ENCODE measurements around the gene WASHC3. TPM values are rescaled to one million over a fixed set of nuclear protein-coding genes. Genes with fewer than 3 reads are reported as not detected.

Gene WASHC3
- total and polyA plus RNA-seq, 2 donors (not counting 3 experiments of a cell fraction or from before 2014, with no cell fraction given): 27.8 to 28.8 TPM

DNA sequence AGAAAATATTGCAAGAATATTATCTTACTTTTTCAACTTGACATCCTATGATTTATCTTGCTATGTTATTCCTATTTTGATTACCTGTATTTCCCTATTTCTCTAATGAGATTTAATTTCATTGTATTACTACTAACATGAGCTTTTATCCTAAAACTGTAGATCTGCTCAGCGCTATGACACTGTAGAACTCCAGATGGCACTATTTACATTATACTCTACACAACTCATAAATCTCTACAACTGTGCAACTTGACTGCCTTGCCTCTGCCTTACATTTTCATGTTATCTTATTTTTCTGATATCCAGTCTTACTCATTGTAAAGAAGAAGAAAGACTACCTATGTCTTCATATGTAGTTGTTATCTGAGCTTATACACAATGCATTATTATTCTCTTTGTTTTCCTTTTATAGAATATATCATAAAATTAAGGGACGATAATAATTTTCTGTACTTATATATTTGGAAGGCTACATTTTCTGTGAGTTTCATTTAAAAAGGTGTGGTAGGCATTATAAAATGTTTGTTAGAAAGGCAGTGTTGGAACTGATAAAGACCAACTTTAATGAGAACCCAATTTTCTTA is 34.0 kb upstream of the WASHC3 start:
- Histone ChIP-seq H3K9me1 (replicated peaks; ENCODE audit: control insufficient read depth, extremely low read depth, insufficient read depth, low read length) (no peaks in the 10 kb centered on the region), H3K9ac (replicated peaks; ENCODE audit: extremely low read depth, insufficient read depth, low read length) (no peak overlapping the region), H3K4me1 (ENCODE audit: control insufficient read depth, extremely low read depth, insufficient read depth, low read length) (no peaks in the 10 kb centered on the region), H3K27ac (ENCODE audit: insufficient read depth, low read depth, low read length) (no peak overlapping the region), H3K79me2 (ENCODE audit: control insufficient read depth, insufficient read depth, low read length) (no peaks in the 10 kb centered on the region), H3K27me3 (ENCODE audit: control insufficient read depth in 2 of 2, insufficient read depth in 2 of 2, low read length in 2 of 2) (no peaks in the 10 kb centered on the region), H3K36me3 (ENCODE audit: control insufficient read depth in 2 of 2, extremely low read depth in 1 of 2, insufficient read depth in 2 of 2, low read length in 2 of 2) (peaks cover 2% of the 10 kb centered on the region in 2 experiments), H3K9me3 (replicated peaks; ENCODE audit: control insufficient read depth, insufficient read depth, low read length) (no peaks in the 10 kb centered on the region), H2AFZ (ENCODE audit: low read depth, low read length) (no peak overlapping the region), H3K4me2 (ENCODE audit: insufficient read depth, low read length) (no peak overlapping the region), H4K20me1 (replicated peaks; ENCODE audit: control insufficient read depth, extremely low read depth, insufficient read depth, low read length) (no peaks in the 10 kb centered on the region), H3K4me3 (replicated peaks in 1 of 3; ENCODE audit: insufficient read depth in 1 of 3, low read depth in 1 of 3, low read length in 3 of 3) (no peak overlapping the region)
- BruUV-seq (replicated peaks): no TSS peak
- POLR2A ChIA-PET: no interaction called here
- dilution Hi-C loops (cut with MboI; ENCODE audit: extremely low pct_ligation_motif_present, low sequenced_read_pairs) (no loop called here), intact Hi-C loops (cut with micrococcal nuclease) (loop anchor here (1.0 kb wide), 2 partner anchors 389 to 607 kb away; no protein-coding TSS in a partner anchor)
- FAIRE-seq: peak; percentile 28
- CTCF ChIA-PET: interaction anchor here (0.5 to 4.7 kb wide), 33 partner anchors 11 to 1721 kb away, joined by 3 to 100 read pairs (median 4); partner anchors contain the start of gene WASHC3
- TF ChIP-seq, protein P1, sequence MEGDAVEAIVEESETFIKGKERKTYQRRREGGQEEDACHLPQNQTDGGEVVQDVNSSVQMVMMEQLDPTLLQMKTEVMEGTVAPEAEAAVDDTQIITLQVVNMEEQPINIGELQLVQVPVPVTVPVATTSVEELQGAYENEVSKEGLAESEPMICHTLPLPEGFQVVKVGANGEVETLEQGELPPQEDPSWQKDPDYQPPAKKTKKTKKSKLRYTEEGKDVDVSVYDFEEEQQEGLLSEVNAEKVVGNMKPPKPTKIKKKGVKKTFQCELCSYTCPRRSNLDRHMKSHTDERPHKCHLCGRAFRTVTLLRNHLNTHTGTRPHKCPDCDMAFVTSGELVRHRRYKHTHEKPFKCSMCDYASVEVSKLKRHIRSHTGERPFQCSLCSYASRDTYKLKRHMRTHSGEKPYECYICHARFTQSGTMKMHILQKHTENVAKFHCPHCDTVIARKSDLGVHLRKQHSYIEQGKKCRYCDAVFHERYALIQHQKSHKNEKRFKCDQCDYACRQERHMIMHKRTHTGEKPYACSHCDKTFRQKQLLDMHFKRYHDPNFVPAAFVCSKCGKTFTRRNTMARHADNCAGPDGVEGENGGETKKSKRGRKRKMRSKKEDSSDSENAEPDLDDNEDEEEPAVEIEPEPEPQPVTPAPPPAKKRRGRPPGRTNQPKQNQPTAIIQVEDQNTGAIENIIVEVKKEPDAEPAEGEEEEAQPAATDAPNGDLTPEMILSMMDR (IDR thresholded peaks at IDR 0.05; ENCODE audit: extremely low read depth in 1 of 2, insufficient read depth in 1 of 2, low read depth in 1 of 2, low read length in 2 of 2): peak; percentile 31 to 38
- TF ChIP-seq JUN (IDR thresholded peaks at IDR 0.05; ENCODE audit: borderline replicate concordance, insufficient read depth, insufficient read length, low read depth): no peak
- TF ChIP-seq POLR2AphosphoS5 (IDR thresholded peaks at IDR 0.05; ENCODE audit: insufficient read depth, low read depth, low read length): no peak
- TF ChIP-seq GATA2 (IDR thresholded peaks at IDR 0.05; ENCODE audit: insufficient read depth, insufficient read length, low read depth, low read length): no peak
- no peak for TF ChIP-seq MYC (IDR thresholded peaks at IDR 0.05; ENCODE audit: low read depth, low read length)
- TF ChIP-seq POLR2A (IDR thresholded peaks at IDR 0.05; ENCODE audit: low read depth, low read length): no peak
- TF ChIP-seq, protein P2, sequence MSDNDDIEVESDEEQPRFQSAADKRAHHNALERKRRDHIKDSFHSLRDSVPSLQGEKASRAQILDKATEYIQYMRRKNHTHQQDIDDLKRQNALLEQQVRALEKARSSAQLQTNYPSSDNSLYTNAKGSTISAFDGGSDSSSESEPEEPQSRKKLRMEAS (IDR thresholded peaks at IDR 0.05; ENCODE audit: insufficient read depth, insufficient read length): no peak
- TF ChIP-seq EZH2 (IDR thresholded peaks at IDR 0.05; ENCODE audit: borderline replicate concordance, low read depth, low read length, severe bottlenecking): no peak
- peak; percentile 50 for DNase-seq (ENCODE audit: low read depth, low spot score)

All from endothelial cell of umbilical vein (primary cell).